Heart left ventricle (tissue), 16 donors: ENCODE data around the gene FGF2. TPM values are rescaled to one million over a fixed set of nuclear protein-coding genes. Genes with fewer than 3 reads are reported as not detected.
A peak's percentile ranks its signal among the peaks of the same experiment; 100 is the strongest.

ENCODE experiments used
- ATAC-seq, 4 donors: fragments of 200-7000 bp; cut with Tn5 transposase; one replicate each; pipeline ENCODE4 v1.9.1; 2020 to 2022; ENCODE audit warnings: moderate library complexity in 4 of 4, mild to moderate bottlenecking in 3 of 4, moderate number of reproducible peaks in 1 of 4
- DNase-seq, 5 donors: peaks; one replicate each; pipeline ENCODE4 v3.0.0-alpha.2; 2020
- H3K27ac ChIP-seq, 12 donors: fragments of 200-600 bp; sonication (generic) in 4 of 12; one replicate each; pipeline versions ENCODE4 v1.5.0 to v1.8.0; 2016 to 2022; ENCODE audit warnings: mild to moderate bottlenecking in 2 of 12
- H3K27me3 ChIP-seq, 9 donors: fragments of 200-600 bp; sonication (generic) in 2 of 9; one replicate each; pipeline versions ENCODE4 v1.5.1 to v1.8.0; 2016 to 2022; ENCODE audit warnings: mild to moderate bottlenecking in 3 of 9
- H3K36me3 ChIP-seq, 9 donors: fragments of 200-600 bp; sonication (generic) in 2 of 9; one replicate each; pipeline versions ENCODE4 v1.5.0 to v1.8.0; 2018 to 2022; ENCODE audit warnings: mild to moderate bottlenecking in 2 of 9
- H3K4me1 ChIP-seq, 12 donors: fragments of 200-600 bp; sonication (generic) in 4 of 12; one replicate each; pipeline versions ENCODE4 v1.5.0 to v1.8.0; 2016 to 2022; ENCODE audit warnings: mild to moderate bottlenecking in 3 of 12
- H3K4me3 ChIP-seq, 12 donors: fragments of 200-600 bp; sonication (generic) in 4 of 12; one replicate each; pipeline versions ENCODE4 v1.5.0 to v1.8.0; 2017 to 2022; ENCODE audit warnings: mild to moderate bottlenecking in 9 of 12, moderate library complexity in 4 of 12
- H3K9me3 ChIP-seq, 12 donors: fragments of 200-600 bp; sonication (generic) in 4 of 12; one replicate each; pipeline versions ENCODE4 v1.5.0 to v1.8.0; 2016 to 2022; ENCODE audit warnings: mild to moderate bottlenecking in 1 of 12
- POLR2A ChIP-seq, 2 donors: fragments of 450-650 bp; IDR thresholded peaks; one replicate each; pipeline ENCODE4 v1.6.1; 2017; ENCODE audit warnings: antibody characterized with exemption in 2 of 2, mild to moderate bottlenecking in 2 of 2, moderate library complexity in 2 of 2
- WGBS, 4 donors: extraction: QIAGEN DNeasy Blood & Tissue Kit in 2 of 4; methylation state at CpG; one replicate each; pipeline versions ENCODE4 v1.1.5 to v1.1.7; 2013 to 2018; 5-methylcytosine and 5-hydroxymethylcytosine counted together
- intact Hi-C, 10 donors: fragments of 100-400 bp; cut with DNase I; formaldehyde crosslinking; loops; one replicate each; pipeline versions ENCODE4 v1.11.1 to v1.14.2; 2022
- polyA plus RNA-seq, 2 donors: library from polyadenylated mRNA; stranded (reverse); fragments of 200-250 nt; gene quantifications; one replicate each; pipeline ENCODE4 v1.2.3, GENCODE V29; 2013
- total RNA-seq, 9 donors: library from RNA; depleted of rRNA in 2 of 9; stranded (reverse); fragments of >200 nt in 2 of 9; fragmentation: NEBNext Ultra II Directional in 3 of 9; extraction: Animal tissue kit (Norgen Biotek cat#: 25700) in 3 of 9; gene quantifications; one replicate each; pipeline versions ENCODE4 v1.1.0 to v1.2.4, GENCODE V29; 2016 to 2023
- TF ChIP-seq, protein P1 (sequence below), 12 donors: fragments of 200-600 bp; sonication (generic) in 4 of 12; IDR thresholded peaks; one replicate each; pipeline versions ENCODE4 v1.5.0 to v1.8.0; 2018 to 2022; ENCODE audit warnings: antibody characterized with exemption in 12 of 12, mild to moderate bottlenecking in 5 of 12
- donor health status: ischemic (EF 13 %, LVEDD 7.1; RV severe dilation, severe dysfunction).
- donor health status: healthy with polysubstance abuse.
- donor health status: DM: no; HTN: yes; CAD: no.
- donor health status: DM: no; HTN: no; CAD: no.
- donor health status: ischemic (EF 25% LVEDD 6.9; RV normal size, moderate dysfunction).
- donor health status: ischemic (EF 25% LVEDD 5.7; RV mildly dilated, moderate dysfunction).
- donor health status: healthy.
- donor health status: DM: yes; HTN: yes; CAD: no.
- donor health status: ischemic (EF 35%, LVEDD 5.7; RV mildly dilated, moderate dysfunction).
- donor health status: nonischemic (EF 11% LVEDD 7.7; RV severe dilation, severe dysfunction).
- donor health status: DM: yes; HTN: yes; CAD: no.
- donor health status: PGD.
- donor health status: ischemic (EF 29% LVEDD 5.4; RV normal size, mild dysfunction).
- donor health status: nonischemic (EF 23%, LVEDD 6.1; RV moderate dilation, normal function).

Gene FGF2
- total and polyA plus RNA-seq, 11 donors = 2.2 to 14.4 (median 5.9) TPM

DNA sequence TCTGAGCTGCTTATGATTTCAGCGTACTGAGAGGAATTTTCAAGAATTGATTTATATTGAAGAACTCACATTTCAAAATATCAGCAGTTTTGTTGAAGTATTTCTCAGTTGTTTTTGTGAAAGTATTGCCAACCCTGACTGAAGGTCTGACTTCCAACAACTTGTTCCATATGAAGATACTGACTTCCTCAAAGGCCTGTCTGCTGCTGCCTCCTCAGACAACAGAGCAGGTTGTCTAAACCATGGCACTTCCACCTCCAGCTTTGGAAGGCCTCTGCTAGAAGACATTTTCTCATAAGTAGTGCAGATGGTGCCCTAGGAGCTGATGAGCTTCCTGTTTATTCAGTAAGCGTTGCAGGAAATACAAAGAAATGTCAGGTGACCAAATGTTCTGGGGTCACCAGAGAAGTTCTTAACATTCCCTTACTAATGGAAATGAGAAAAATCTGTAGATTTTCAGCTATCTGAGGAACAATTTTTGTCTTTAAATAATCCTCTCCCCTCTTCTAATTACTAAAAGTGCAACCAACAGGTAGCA lies 28.8 kb downstream of the FGF2 start:
- TF ChIP-seq, protein P1, sequence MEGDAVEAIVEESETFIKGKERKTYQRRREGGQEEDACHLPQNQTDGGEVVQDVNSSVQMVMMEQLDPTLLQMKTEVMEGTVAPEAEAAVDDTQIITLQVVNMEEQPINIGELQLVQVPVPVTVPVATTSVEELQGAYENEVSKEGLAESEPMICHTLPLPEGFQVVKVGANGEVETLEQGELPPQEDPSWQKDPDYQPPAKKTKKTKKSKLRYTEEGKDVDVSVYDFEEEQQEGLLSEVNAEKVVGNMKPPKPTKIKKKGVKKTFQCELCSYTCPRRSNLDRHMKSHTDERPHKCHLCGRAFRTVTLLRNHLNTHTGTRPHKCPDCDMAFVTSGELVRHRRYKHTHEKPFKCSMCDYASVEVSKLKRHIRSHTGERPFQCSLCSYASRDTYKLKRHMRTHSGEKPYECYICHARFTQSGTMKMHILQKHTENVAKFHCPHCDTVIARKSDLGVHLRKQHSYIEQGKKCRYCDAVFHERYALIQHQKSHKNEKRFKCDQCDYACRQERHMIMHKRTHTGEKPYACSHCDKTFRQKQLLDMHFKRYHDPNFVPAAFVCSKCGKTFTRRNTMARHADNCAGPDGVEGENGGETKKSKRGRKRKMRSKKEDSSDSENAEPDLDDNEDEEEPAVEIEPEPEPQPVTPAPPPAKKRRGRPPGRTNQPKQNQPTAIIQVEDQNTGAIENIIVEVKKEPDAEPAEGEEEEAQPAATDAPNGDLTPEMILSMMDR (IDR thresholded peaks at IDR 0.05) = no peak
- 46 to 86% (median 80%) methylated on average over 2 of the region's 2 CpGs for WGBS, 4 donors
- peak overlapping the region in 3 of 12 donors; percentile 33 to 74 (median 39) for H3K27ac ChIP-seq
- no peaks in the 10 kb centered on the region for H3K27me3 ChIP-seq
- no peaks in the 10 kb centered on the region for H3K9me3 ChIP-seq
- no peak for DNase-seq
- H3K36me3 ChIP-seq = no peaks in the 10 kb centered on the region
- no peak overlapping the region for H3K4me3 ChIP-seq
- peaks cover 0 to 30% (median 1%) of the 10 kb centered on the region in 12 donors for H3K4me1 ChIP-seq
- intact Hi-C loops = no loop called here
- ATAC-seq = no peak

DNA sequence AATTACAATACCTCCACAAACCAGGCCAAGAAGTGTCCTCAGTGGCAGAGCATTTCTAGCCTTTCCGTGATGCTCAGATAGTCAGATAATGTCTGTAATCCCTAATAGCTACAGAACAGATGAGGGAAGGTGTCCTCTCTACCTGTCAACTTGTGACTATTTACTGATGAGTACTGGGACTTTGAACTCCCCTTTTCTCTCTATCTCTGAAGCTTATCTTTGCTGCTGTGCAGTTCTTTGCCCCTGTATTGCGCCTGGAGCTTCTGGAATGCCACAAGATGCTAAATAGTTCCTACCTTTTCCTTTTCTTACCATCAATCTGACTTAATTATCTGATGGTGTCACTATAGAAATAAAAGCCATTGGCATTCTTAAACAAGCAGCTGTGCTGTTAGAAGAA lies 30.5 kb downstream of the FGF2 start:
- Histone ChIP-seq H3K4me1 (peaks cover 0 to 30% (median 1%) of the 10 kb centered on the region in 12 donors), H3K36me3 (no peaks in the 10 kb centered on the region), H3K27me3 (no peaks in the 10 kb centered on the region), H3K4me3 (no peak overlapping the region), H3K27ac (peak overlapping the region in 1 of 12 donors; percentile 20), H3K9me3 (no peaks in the 10 kb centered on the region)
- TF ChIP-seq, protein P1 (IDR thresholded peaks at IDR 0.05) = no peak
- no peak for TF ChIP-seq POLR2A (IDR thresholded peaks at IDR 0.05)
- WGBS, 4 donors = 94 to 95% (median 94%) methylated on average over 2 of the region's 2 CpGs
- intact Hi-C loops = no loop called here
- DNase-seq = no peak
- ATAC-seq = no peak

DNA sequence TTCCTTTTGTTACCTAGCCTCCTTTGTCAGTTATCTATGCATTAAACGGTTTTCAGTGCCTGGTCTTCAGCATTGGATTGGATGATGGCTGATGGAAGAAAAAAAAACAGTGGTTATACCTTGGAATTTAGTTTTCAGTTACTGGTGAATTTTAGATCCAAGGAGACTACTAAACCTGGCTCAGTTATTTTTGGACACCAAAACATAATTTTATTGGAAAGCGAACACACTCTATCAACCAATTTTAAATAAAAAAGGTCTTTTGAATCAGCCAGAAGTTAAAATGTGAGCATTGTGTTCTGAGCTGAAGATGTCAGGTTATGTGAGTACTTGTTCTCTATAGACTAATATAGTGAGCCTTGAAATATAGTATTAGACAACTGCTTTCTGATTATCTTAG lies 32.1 kb downstream of the FGF2 start:
- no peaks in the 10 kb centered on the region for H3K36me3 ChIP-seq
- H3K9me3 ChIP-seq = no peaks in the 10 kb centered on the region
- ATAC-seq = no peak
- H3K4me3 ChIP-seq = no peak overlapping the region
- intact Hi-C loops = no loop called here
- TF ChIP-seq, protein P1 (IDR thresholded peaks at IDR 0.05) = no peak
- no peak for TF ChIP-seq POLR2A (IDR thresholded peaks at IDR 0.05)
- WGBS, 4 donors = 79 to 83% (median 80%) methylated on average over 2 of the region's 2 CpGs
- DNase-seq = no peak
- H3K27ac ChIP-seq = no peak overlapping the region
- peaks cover 0 to 32% (median 5%) of the 10 kb centered on the region in 12 donors for H3K4me1 ChIP-seq
- no peaks in the 10 kb centered on the region for H3K27me3 ChIP-seq

DNA sequence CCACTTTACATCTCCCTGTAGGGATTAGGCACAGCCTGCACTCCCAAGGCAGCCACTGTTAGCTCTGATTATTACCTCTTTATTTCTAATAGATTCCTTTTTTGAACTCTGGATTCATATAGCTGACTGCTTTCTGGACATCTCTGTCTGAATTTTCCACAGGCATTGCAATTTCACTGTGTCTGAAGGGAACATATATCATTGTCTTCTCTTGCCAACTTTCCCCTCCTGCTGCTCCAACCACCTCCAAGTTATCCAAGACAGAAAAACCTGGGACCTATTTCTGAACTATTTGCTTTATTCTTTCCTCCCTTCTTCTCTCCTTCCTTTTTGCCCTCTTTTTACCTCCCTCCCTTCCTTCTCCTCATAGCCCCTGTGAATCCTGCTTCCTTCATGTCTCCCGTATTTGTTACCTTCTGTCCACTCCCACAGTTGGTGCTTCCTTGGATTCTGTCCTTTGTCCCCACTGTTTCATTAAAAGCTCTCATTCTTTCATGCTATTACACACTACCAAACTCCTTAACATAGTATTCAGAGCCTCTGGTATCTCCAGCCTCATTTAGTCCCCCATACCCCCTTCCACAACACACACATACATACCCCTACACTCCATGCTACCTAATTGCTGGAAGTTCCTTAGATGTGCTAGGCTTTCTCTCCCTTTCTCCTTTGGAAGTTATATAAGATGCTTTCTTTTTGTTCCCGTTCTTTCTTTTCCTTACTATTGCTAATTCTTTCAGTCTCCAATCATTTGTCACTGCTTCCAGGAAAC lies 34.7 kb downstream of the FGF2 start:
- 66 to 90% (median 88%) methylated on average over 2 of the region's 2 CpGs for WGBS, 4 donors
- no peak overlapping the region for H3K4me3 ChIP-seq
- H3K27ac ChIP-seq = no peak overlapping the region
- intact Hi-C loops = no loop called here
- DNase-seq = no peak
- H3K9me3 ChIP-seq = no peaks in the 10 kb centered on the region
- no peaks in the 10 kb centered on the region for H3K27me3 ChIP-seq
- no peaks in the 10 kb centered on the region for H3K36me3 ChIP-seq
- no peak for TF ChIP-seq POLR2A (IDR thresholded peaks at IDR 0.05)
- TF ChIP-seq, protein P1 (IDR thresholded peaks at IDR 0.05) = no peak
- H3K4me1 ChIP-seq = peaks cover 0 to 14% (median 0%) of the 10 kb centered on the region in 12 donors
- ATAC-seq = no peak
